Stimulated activated CD4-positive, alpha-beta T cell treated with anti-CD3 and anti-CD28 coated beads, Interleukin-15, amount 100 ng/mL, for 24 hours (primary cell): ENCODE measurements around the gene MARF1.
"Not testable (repeated sequence)": the region's sequence is repeated elsewhere in the genome, so short reads cannot be mapped to it uniquely, and the experiment has no call there.

Source experiments
- DNase-seq: peaks from one replicate; pipeline ENCODE4 v3.0.0-alpha.2; 2020

Gene MARF1

DNA sequence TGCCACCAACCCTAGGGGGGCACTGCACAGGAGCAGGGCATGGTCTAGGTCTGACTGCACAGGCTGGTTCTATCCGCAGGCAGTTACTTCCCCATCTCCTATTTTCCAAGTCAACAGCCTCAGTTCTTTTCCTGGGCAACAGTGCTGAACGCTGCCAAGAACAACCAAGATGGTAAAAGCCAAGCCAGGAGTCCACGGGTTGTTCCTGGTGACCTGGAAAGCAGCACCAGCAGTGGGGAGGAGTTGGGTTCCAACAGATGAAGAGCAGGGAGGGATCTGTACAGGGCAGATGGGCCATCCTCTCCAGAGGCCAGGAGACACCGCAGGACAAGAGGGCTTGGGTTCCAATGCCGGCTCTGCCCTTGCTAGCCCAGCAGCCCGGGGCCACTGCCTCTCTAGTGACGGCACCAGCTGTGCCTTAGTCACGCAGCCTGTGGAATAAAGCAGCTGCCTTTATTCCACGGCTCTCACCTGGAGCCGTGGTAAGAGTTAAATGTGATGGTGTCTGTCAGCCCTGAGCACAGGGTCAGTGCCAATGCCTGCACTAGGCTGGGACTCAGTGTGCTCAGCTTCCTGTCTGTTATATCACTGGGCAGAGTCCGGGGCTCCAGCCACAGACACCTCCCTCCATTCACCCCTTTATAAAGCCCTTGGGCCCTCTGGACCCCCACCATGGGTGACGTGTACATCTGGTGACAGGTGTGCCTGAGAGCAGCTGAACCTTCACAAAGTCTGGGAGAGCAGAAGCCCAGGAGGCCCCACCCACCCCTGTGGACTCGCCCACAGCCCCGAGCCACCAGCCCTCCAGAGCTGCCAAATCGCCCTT lies 44.9 kb downstream of the MARF1 start:
- DNase-seq, result peak; percentile 23

DNA sequence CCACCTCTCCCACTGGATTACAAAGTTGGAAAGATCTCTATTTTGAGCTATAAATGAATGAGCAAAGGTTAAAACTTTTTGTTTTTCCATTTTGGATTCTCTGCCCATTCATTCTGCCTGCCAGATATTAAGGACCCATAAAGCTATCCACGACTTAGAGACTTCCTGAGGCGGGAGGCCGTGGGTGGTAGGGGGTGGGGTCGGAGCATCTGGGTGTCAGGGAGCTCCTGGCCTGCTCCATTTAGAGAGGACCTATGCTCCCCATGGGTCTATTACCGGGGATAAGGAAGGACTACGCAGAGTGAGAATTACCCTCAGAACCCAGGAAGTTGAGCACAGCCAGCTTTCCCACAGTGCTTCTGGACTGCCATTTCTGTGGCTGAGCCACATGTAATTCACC lies 45.8 kb downstream of the MARF1 start:
- no peak for DNase-seq

- DNase-seq, result no peak
These were observed 48.1 kb downstream of the MARF1 start for GRCh38 chr16:15594711-15595320.

GRCh38 chr16:15593235-15593634 lies 49.7 kb downstream of the MARF1 start:
- DNase-seq, result no peak

- DNase-seq, result peak; percentile 16
These were observed 50.6 kb downstream of the MARF1 start for GRCh38 chr16:15592324-15592723.

DNA sequence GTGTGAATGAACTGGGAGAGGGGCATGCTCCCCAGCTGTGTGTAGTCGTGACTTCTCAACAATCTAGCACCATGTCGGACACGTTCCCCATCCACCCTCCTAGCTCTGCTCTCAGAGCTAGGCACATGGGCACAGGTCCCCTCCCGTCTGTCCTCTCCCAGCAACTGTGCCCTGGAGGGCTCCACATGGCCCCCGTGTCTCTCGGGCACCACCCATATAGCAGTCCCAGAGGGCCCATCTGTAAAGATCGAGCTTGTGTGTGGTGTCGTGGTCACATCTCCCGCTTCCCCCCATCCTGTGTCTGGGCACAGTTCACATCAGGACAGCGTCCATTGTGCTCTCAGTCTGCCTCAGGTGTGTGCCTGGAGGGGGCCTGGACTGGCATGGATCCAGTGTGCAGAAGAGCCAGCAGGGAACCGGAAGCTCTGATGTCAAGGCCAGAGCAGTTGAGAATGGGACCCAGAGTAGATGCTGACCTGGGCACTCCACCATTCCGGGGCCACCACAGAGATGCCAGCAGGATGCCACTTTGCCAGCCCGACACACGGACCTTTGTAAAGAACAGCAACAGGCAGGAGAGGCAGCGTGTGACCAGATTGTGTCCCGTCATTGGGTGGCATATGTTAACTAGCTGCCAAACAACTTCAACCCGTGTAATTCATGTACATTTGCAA lies 55.7 kb downstream of the MARF1 start:
- no peak for DNase-seq

DNA sequence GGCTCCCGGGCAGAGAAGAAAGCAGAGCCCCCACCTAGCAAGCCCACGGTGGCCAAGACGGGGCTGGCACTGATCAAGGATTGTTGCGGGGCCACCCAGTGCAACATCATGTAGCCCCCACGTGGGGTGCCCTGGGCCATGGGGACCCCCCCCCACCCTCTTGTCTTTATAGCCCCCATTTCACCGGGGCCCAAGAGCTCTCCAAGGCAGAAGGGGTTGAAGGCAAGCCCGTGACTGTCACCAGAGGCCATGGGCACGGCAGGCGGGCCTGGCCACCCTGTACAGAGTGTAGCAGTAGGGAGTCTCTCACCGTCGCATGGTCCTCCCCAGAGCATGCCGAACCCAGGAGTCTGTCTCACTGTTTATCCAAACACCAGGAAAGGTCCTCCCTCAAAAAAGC lies 56.2 kb downstream of the MARF1 start:
- DNase-seq, result no peak

DNA sequence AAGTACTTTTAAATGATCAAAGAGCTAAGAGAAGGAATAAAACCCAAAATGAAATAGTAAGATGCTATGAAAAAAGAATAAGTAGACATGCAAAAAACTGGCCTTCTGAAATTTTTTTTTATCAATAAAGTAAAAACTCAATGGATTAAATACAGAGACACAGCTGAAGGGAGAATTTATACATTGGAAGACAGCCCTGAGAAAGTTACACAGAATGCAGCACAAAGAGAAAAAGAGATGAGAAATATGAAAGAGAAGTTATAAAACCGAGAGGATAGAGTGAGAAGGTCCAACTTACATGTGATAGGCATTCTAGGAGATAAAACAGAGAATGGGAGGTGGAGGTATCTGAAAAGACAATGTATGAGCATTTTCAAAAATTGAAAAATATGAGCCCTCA lies 57.0 kb downstream of the MARF1 start:
- DNase-seq, result no peak

GRCh38 chr16:15583526-15583925 lies 59.4 kb downstream of the MARF1 start:
- DNase-seq, result no peak

- DNase-seq, result no peak
These were observed 61.7 kb downstream of the MARF1 start for GRCh38 chr16:15581127-15581815.

DNA sequence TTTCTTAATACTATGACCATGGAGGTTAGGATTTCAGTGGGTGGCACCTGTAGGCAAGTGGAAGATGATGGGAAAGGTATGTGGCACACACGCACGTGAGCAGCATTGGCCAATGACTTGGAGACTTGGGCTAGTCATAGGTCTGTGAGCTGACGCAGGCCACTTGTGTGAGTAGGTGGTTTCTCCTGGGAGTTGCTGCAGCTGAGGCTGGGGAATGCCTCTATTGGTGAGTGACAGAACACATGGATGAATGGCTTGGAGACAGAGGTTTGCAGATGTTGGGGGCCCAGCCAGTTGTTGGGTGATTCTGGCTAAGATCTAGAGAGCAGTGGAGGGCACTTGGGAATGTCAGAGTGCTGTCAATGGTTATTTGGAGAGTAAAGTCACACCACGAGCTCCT lies 64.1 kb downstream of the MARF1 start:
- DNase-seq, result no peak

- no peak for DNase-seq
These were observed 65.7 kb downstream of the MARF1 start for GRCh38 chr16:15576960-15577958.

- DNase-seq, result no peak
These were observed 67.5 kb downstream of the MARF1 start for GRCh38 chr16:15575293-15576049.

- DNase-seq, result no peak
These were observed 68.4 kb downstream of the MARF1 start for GRCh38 chr16:15574614-15574948.

GRCh38 chr16:15573896-15574613 lies 68.9 kb downstream of the MARF1 start:
- not testable (repeated sequence) for DNase-seq

DNA sequence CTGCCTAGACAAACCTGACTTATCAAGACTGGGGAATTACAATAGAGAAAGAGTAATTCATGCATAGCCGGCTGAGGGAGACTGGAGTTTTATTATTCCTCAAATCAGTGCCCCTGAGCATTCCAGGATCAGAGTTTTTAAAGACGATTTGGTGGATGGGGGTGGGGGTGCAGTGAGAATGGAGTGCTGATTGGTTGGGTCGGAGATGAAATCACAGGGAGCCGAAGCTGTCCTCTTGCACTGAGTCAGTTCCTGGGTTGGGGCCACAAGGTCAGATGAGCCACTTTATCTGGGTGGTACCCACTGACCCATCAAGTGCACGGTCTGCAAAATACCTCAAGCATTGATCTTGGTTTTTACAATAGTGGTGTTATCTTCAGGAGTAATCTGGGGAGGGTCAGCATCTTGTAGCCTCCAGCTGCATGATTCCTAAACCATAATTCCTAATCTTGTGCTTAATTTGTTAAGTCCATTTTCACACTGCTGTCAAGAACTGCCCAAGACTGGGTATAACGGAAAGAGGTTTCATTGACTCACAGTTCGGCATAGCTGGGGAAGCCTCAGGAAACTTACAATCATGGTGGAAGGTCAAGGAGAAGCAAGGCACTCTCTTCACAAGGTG lies 69.6 kb downstream of the MARF1 start:
- DNase-seq, result no peak

GRCh38 chr16:15572329-15573001 lies 70.5 kb downstream of the MARF1 start:
- peak; percentile 57 for DNase-seq

DNA sequence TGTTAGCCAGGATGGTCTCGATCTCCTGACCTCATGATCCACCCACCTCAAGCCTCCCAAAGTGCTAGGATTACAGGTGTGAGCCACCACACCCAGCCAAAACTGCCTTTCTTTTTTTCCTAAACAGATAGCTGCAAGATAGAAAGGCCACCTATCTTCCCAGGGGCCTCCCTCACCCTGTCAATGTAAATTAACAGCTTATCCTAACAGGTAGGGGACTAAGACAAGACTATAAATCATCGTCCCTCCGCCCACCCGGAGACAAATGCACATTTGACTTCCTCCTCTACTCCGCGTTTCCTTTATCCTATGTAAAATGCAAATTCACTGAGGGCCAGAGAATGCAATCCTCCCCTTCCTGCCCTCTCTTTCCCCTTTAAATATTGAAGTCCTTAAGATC lies 71.4 kb downstream of the MARF1 start:
- no peak for DNase-seq

DNA sequence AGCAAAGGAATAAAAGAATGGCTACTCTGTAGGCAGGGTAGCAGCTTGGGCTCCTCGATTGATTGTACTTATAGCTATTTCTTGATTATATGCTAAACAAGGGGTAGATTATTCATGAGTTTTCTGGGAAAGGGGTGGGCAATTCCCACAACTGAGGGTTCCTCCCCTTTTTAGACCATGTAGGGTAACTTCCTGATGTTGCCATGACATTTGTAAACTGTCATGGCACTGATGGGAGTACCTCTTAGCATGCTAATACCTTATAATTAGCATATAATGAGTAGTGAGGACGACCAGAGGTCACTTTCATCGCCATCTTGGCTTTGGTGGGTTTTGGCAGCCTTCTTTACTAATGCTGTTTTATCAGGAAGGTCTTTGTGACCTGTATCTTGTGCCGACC lies 72.3 kb downstream of the MARF1 start:
- DNase-seq, result not testable (repeated sequence)

DNA sequence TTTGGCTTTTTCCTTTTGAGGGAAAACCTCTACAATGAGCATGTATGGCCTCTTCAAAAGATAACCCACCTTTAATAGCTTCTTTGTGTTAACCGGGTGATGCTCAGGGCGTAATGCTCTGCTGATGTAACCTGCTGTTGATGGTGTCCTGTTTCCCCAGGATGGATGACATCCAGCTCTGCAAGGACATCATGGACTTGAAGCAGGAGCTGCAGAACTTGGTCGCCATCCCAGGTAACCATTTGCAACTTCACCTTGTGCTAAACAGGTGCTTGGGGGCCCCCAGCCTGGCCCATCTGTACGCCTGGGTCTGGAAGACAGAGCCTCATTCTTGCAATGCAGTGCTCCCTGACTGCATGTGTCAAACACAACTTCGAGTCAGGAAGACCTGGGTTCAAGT lies 75.1 kb downstream of the MARF1 start:
- no peak for DNase-seq
